DMS79 treated with DMSO at 0.1 percent for 48 hours (cell line): ENCODE data around the gene EEA1.
A peak's percentile ranks its signal among the peaks of the same experiment; 100 is the strongest.

Experiments used
- DNase-seq: peaks from one replicate; lab custom pipeline; 2025; lab: John Stamatoyannopoulos, UW

Gene EEA1

DNA sequence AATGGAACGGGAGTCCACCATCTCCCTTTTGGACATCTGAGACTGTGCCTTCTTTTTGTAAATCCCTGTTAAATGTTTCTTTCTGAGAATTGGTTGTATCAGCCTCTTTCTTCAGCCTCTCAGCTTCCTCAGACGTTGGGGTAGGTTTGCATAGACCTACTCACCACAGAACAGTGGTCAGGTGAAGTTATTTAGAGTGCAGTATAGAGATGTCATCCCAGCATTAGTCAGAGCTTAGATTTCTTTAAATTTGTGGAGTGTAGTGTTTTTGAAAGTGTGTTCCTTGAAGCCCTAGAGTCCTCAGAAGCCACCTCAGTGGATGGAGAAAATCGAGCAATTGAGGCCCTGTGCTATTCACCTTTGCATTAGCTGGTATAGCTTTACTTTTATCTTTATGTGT is 8.9 kb upstream of the EEA1 start:
- DNase-seq, result no peak

DNA sequence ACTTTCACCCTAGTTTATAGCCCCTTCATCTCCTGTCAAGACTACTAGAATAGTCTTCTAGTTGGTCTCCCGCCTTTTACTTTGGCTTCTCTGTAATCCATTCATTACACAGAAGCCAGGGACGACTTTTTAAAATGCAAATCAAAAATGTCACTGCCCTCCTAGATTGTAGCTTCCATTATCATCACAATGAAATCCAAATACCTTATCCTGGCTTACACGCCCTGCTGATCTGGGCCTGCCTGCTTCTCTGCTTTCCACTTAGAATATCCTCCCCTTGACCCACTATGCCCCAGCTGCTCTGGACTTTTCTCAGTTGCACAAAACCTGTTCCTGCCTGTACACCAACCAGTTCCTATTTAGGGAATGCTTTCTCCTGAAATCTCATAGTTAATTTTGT is 4.5 kb upstream of the EEA1 start:
- DNase-seq, result no peak

DNA sequence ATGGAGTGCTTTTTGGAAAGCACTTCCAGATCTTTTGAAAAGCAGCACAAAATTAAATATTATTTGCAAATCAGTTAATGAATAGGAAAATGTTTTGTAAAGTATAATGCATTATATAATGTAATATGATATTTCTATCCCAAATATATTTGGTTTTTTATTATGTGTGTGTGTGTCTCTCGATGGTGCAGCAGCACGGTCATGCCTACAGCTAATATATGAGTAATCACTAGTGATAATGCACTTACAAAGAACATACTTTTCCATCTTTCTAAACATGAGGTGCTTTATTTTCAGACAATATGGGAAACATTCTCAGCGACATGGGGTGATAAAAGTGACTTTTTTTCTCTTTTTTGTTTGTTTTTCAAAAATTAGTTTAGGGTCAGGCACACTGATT is 1.3 kb upstream of the EEA1 start:
- DNase-seq, result no peak

- peak; percentile 54 for DNase-seq
These were observed 888 bp upstream of the EEA1 start for GRCh38 chr12:92929983-92930382.

- no peak for DNase-seq
These were observed 604 bp downstream of the EEA1 start for GRCh38 chr12:92928421-92928961.

- DNase-seq, result no peak
These were observed 1.4 kb downstream of the EEA1 start for GRCh38 chr12:92927436-92928281.

DNA sequence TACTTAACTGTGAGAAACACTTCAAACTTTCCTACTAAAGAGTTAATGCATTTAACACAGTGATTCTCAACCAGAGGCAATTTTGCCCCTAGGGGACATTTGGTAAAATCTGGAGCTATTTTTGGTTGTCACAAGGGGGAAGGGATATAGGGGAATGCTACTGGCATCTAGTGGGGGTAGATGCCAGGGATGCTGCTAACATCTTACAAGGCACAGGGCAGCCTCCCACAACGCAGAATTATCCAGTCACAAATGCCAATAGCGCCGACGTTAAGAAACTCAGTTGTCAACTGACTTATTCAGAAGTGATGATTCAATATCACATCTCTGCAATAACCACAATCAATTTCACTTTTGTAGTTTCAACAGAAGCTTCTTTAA is 2.0 kb downstream of the EEA1 start:
- DNase-seq, result no peak

GRCh38 chr12:92926549-92926948 is 2.5 kb downstream of the EEA1 start:
- no peak for DNase-seq

DNA sequence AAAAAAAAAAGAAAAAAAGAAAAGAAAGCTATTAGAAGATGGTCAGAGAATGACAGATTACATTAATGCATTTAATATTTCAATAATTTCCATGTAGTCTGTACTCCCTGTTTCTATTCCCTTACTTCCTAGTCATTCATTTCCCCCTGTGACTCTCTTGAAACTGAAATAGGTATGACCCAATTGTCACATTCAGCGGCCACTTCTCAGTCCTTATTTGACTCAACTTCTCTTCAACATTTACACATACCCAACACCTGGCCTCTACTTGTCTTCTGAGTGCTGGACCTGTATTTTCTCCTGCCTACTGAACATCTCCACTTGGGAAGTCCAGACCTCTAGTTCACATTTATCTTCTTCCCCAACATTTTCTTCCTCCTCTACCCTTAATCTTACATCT is 7.2 kb downstream of the EEA1 start:
- no peak for DNase-seq

GRCh38 chr12:92915365-92915764 is 13.7 kb downstream of the EEA1 start:
- DNase-seq, result no peak

DNA sequence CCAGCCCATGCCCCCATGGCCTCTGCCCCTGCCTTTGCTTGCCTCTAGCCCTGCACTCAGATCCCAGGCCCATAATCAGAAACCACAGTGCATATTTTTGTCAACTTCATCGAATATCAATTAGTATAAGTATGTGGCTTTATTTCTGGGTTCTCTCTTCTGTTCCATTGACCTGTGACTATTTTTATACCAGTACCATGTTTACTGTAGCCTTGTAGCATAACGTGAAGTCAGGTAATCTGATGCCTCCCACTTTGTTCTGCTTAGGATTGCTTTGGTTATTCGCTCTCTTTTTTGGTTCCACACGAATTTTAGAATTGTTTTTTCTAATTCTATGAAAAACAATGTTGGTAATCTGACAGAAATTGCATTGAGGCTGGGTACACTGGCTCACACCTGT is 14.9 kb downstream of the EEA1 start:
- no peak for DNase-seq

GRCh38 chr12:92912672-92913071 is 16.4 kb downstream of the EEA1 start:
- no peak for DNase-seq

GRCh38 chr12:92912052-92912451 is 17.0 kb downstream of the EEA1 start:
- DNase-seq, result no peak

DNA sequence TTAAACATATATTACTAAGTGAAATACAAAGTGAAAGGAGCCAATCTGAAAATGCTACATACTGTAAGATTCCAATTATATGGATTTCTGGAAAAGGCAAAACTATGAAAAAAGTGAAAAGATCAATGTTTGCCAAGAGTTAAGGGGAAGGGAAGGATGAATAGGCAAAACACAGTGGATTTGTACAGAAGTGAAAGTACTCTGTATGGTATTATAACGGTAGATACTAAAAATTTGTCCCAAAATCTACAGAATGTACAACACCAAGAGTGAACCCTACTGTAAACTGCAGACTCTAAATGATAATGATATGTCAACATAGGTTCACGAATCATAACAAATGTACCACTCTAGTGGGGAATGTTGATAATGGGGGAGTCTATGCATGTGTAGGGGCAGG is 17.8 kb downstream of the EEA1 start:
- no peak for DNase-seq

DNA sequence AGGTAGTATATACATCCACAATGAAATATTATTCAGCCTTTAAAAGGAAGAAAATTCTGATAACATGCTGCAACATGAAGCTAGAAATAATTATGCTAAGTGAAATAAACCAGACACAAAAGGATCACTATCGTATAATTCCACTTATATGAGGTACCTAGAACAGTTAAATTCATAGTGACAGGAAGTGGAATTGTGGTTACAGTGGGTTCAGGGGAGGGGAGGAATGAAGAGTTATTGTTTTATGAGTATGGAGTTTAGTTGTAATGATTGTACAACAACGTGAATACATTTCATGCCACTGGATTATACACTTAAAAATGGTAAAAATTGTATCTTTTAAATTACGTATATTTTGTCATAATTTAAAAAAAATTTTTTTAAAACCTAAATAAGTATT is 21.0 kb downstream of the EEA1 start:
- DNase-seq, result no peak

GRCh38 chr12:92905811-92906554 is 23.1 kb downstream of the EEA1 start:
- no peak for DNase-seq

DNA sequence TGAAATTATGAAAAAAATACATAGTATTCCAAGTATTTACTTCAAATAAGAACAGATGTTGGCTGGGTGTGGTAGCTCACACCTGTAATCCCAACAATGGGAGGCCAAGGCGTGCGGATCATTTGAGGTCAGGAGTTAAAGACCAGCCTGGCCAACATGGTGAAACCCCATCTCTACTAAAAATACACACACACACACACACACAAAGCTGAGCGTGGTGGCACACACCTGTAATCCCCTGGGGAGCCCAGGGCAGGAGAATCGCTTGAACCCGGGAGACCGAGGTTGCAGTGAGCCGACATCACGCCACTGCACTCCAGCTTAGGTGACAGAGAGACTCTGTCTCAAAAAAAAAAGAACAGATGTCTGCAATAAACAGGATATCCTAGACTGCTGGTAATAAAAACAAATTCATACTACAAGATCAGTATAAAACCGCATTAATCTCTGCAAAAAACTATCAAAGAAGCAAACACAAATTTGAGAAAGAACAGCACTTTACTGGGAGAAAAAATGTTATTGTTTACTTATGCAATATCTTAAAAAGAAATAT is 23.8 kb downstream of the EEA1 start:
- no peak for DNase-seq

DNA sequence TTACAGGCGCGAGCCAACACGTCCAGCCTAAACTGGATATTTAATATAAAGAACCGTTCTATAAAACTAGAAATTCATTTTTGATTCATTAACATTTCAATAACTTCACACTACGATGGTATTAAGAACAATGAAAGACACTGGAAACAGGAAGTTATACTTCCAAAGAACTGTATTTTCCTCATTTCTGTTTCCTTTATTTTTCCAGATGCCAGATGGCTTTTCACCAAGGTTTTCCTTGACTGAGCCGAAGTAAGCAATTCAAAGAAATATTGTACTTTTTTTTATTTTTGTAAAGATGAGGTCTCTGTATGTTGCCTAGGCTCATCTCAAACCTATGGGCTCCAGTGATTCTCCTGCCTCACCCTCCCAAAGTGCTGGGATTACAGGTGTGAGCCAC is 28.2 kb downstream of the EEA1 start:
- no peak for DNase-seq

DNA sequence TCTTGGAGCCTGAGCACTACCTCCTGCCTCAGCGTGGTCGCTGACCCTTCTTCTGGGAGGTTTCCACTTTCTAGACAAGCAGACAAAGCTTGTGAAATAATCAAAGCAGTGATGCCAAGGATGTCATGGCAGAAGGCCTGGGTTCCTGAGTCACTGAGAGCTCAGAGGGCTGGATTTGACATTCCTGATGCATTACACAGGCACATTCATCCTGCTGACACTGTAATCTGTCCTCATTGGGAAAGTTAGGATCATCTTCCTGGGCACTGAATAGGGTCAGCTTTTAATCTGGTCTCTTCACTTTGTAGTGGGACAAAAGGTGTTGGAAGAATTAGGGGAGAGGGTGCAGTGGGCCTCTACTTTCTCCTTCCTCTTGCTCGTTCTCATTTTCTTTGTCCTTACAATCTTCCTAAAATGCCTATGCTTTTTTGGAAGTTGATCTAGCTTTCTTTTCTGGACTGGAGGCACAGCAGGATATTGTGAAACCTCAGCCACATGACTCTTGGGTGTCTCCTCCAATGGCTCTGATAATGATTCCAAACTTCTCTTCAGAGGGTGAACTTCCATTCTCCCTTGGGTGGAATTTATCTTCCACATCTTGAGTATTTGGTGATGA is 29.6 kb downstream of the EEA1 start:
- no peak for DNase-seq

DNA sequence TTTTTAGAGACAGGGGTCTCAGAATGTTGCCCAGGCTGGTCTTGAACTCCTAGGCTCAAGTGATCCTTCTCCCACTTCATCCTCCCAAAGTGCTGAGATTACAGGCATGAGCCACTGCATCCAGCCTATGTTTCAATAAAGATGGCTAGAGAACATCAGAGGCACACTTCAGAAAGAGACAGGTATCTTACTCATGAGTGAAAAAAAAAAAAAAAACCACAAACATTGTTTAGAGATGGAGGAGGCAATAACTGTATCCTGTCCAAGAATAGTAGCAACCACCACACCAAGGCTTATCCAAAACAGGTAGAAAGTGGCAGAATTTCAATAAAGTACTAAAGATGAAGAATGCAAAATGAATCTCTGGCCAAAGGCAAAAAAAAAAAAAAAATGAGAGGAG is 30.3 kb downstream of the EEA1 start:
- DNase-seq, result no peak

DNA sequence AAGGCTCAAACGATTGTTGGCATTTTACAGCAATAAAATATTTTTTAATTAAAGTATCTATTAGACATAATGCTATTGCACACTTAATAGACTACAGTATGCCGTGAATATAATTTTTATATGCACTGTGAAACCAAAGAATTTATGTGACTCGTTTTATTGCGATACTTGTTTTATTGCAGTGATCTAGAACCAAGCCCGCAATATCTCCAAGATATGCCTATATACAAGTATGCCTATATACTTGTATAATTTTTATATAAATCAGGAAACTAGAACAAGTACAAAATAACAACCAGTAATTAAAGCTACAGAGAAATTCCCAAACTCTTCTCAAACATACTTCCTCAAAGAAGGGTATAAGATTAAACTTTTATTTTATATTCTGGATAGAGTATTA is 31.3 kb downstream of the EEA1 start:
- DNase-seq, result no peak

GRCh38 chr12:92890601-92891106 is 38.4 kb downstream of the EEA1 start:
- DNase-seq, result no peak
